ENCODE data around the gene ZNF169.
"Not testable (repeated sequence)": the region's sequence is repeated elsewhere in the genome, so short reads cannot be mapped to it uniquely, and the experiment has no call there.

The ZNF169 gene

GRCh38 chr9:94259077-94259862, at the start of gene ZNF169:
ZNF169 (plus strand) TSS chr9:94259298; CDS start chr9:94278813, 19,515 bp downstream.
- peak; percentile 83 to 86 (median 85) for DNase-seq (ENCODE audit: low read depth in 2 of 3, low spot score in 1 of 3)

GRCh38 chr9:94210616-94211603, 48.2 kb upstream of the ZNF169 start:
- no peak for DNase-seq (ENCODE audit: low read depth in 2 of 3, low spot score in 1 of 3)

GRCh38 chr9:94212091-94212490, 47.0 kb upstream of the ZNF169 start:
- no peak for DNase-seq (ENCODE audit: low read depth in 2 of 3, low spot score in 1 of 3)

- DNase-seq (ENCODE audit: low read depth in 2 of 3, low spot score in 1 of 3): no peak
Observed at GRCh38 chr9:94212531-94212930, 46.6 kb upstream of the ZNF169 start.

GRCh38 chr9:94213511-94214124, 45.5 kb upstream of the ZNF169 start:
- peak; percentile 54 to 79 (median 67) for DNase-seq (ENCODE audit: low read depth in 2 of 3, low spot score in 1 of 3)

GRCh38 chr9:94222870-94223269, 36.2 kb upstream of the ZNF169 start:
- no peak for DNase-seq (ENCODE audit: low read depth in 2 of 3, low spot score in 1 of 3)

GRCh38 chr9:94225413-94225812, 33.7 kb upstream of the ZNF169 start:
- DNase-seq (ENCODE audit: low read depth in 2 of 3, low spot score in 1 of 3): not testable (repeated sequence)

- DNase-seq (ENCODE audit: low read depth in 2 of 3, low spot score in 1 of 3): no peak
Observed at GRCh38 chr9:94228616-94229015, 30.5 kb upstream of the ZNF169 start.

- no peak for DNase-seq (ENCODE audit: low read depth in 2 of 3, low spot score in 1 of 3)
Observed at GRCh38 chr9:94232428-94232827, 26.7 kb upstream of the ZNF169 start.

GRCh38 chr9:94241098-94241497, 18.0 kb upstream of the ZNF169 start:
- DNase-seq (ENCODE audit: low read depth in 2 of 3, low spot score in 1 of 3): not testable (repeated sequence)

GRCh38 chr9:94245651-94246050, 13.4 kb upstream of the ZNF169 start:
- DNase-seq (ENCODE audit: low read depth in 2 of 3, low spot score in 1 of 3): no peak

- no peak for DNase-seq (ENCODE audit: low read depth in 2 of 3, low spot score in 1 of 3)
Observed at GRCh38 chr9:94250456-94250855, 8.6 kb upstream of the ZNF169 start.

- no peak for DNase-seq (ENCODE audit: low read depth in 2 of 3, low spot score in 1 of 3)
Observed at GRCh38 chr9:94256007-94256406, 3.1 kb upstream of the ZNF169 start.

GRCh38 chr9:94265626-94266402, 6.7 kb downstream of the ZNF169 start:
- DNase-seq (ENCODE audit: low read depth in 2 of 3, low spot score in 1 of 3): not testable (repeated sequence)

GRCh38 chr9:94269264-94269663, 10.2 kb downstream of the ZNF169 start:
- no peak for DNase-seq (ENCODE audit: low read depth in 2 of 3, low spot score in 1 of 3)

GRCh38 chr9:94270009-94270408, 10.9 kb downstream of the ZNF169 start:
- DNase-seq (ENCODE audit: low read depth in 2 of 3, low spot score in 1 of 3): no peak

- DNase-seq (ENCODE audit: low read depth in 2 of 3, low spot score in 1 of 3): not testable (repeated sequence)
Observed at GRCh38 chr9:94277029-94277428, 17.9 kb downstream of the ZNF169 start.

- DNase-seq (ENCODE audit: low read depth in 2 of 3, low spot score in 1 of 3): no peak
Observed at GRCh38 chr9:94277885-94278536, 18.9 kb downstream of the ZNF169 start.

- no peak for DNase-seq (ENCODE audit: low read depth in 2 of 3, low spot score in 1 of 3)
Observed at GRCh38 chr9:94280409-94280989, 21.4 kb downstream of the ZNF169 start.

GRCh38 chr9:94281101-94281500, 22.0 kb downstream of the ZNF169 start:
- DNase-seq (ENCODE audit: low read depth in 2 of 3, low spot score in 1 of 3): no peak

All from stimulated activated CD4-positive, alpha-beta T cell treated with anti-CD3 and anti-CD28 coated beads, Interleukin-12 subunit alpha, Interleukin-12 subunit beta, amount 100 ng/mL, for 48 hours (primary cell).